Activated naive CD4-positive, alpha-beta T cell treated with anti-CD3 and anti-CD28 coated beads, Interleukin-2, amount 10 ng/mL, durations not matched to agents 7 days and 5 days (primary cell): ENCODE measurements around the gene TMEM240.
A peak's percentile ranks its signal among the peaks of the same experiment; 100 is the strongest.

ENCODE experiments used
- CTCF ChIA-PET: fragments of 350-600 bp; sonication (Branson Sonifier 250); formaldehyde crosslinking; loops from one replicate; lab custom pipeline; 2021; ENCODE audit warnings: antibody characterized with exemption; lab: Charles Lee
- DNase-seq: peaks from one replicate; pipeline ENCODE4 v3.0.0-alpha.2; 2020
- H3K27ac Mint-ChIP-seq: one replicate; pipeline ENCODE4 v1.8.0; 2021; ENCODE audit warnings: mild to moderate bottlenecking, moderate library complexity, mixed read lengths
- H3K27me3 Mint-ChIP-seq: one replicate; pipeline ENCODE4 v1.8.0; 2021; ENCODE audit warnings: mild to moderate bottlenecking, mixed read lengths
- H3K36me3 Mint-ChIP-seq: one replicate; pipeline ENCODE4 v1.8.0; 2021; ENCODE audit warnings: mixed read lengths
- H3K4me1 Mint-ChIP-seq: one replicate; pipeline ENCODE4 v1.8.0; 2021; ENCODE audit warnings: mixed read lengths
- H3K4me3 Mint-ChIP-seq: one replicate; pipeline ENCODE4 v1.8.0; 2021; ENCODE audit warnings: mild to moderate bottlenecking, moderate library complexity, mixed read lengths
- H3K9me3 Mint-ChIP-seq: one replicate; pipeline ENCODE4 v1.8.0; 2021; ENCODE audit warnings: mixed read lengths

The TMEM240 gene

DNA sequence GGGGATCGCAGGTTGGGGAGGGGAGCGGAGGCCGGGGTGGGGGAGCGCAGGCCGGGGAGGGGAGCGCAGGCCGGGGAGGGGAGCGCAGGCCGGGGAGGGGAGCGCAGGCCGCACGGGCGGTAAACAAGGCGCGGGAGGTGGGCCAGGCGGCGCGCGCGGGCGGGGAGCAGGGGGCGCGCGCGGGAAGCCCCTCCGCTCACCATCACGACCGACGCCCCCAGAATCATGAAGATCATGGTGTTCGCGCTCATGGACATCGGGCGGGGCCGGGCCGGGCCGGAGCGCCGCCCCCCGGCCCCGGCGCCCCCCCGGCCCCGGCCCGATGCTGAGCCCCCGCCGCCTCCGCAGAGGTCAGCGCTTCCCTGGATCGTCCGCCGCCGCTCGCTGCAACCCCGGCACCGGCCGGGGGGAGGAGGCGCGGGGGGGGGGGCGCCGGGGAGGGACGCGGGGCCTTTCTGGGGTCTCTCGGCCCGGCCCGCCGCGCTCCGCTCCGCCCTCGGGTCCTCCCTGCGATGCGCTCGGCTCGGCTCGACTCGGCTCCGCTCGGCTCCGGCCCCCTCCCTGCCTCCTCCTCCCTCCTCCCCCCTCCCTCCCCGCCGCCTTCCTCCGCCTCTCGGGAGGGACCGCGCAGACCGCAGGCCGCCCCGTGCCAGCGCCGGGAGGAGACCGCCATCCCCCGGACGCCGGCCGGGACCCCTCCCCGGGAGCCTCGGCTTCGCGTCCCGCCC, at the start of gene TMEM240:
TSS of gene TMEM240 (minus strand) at position 535 of the 728 bp plus-strand sequence. CDS start at position 257, 278 bp downstream.
- CTCF ChIA-PET: no interaction called here
- peak; percentile 69 for DNase-seq
- Mint-ChIP-seq H3K36me3 (peaks cover 12% of the 10 kb centered on the region), H3K4me1 (peaks cover 2% of the 10 kb centered on the region), H3K27ac (no peak within 1 kb of the TSS), H3K9me3 (no peaks in the 10 kb centered on the region), H3K4me3 (peak within 1 kb of the TSS; percentile 53), H3K27me3 (peaks cover 17% of the 10 kb centered on the region)

DNA sequence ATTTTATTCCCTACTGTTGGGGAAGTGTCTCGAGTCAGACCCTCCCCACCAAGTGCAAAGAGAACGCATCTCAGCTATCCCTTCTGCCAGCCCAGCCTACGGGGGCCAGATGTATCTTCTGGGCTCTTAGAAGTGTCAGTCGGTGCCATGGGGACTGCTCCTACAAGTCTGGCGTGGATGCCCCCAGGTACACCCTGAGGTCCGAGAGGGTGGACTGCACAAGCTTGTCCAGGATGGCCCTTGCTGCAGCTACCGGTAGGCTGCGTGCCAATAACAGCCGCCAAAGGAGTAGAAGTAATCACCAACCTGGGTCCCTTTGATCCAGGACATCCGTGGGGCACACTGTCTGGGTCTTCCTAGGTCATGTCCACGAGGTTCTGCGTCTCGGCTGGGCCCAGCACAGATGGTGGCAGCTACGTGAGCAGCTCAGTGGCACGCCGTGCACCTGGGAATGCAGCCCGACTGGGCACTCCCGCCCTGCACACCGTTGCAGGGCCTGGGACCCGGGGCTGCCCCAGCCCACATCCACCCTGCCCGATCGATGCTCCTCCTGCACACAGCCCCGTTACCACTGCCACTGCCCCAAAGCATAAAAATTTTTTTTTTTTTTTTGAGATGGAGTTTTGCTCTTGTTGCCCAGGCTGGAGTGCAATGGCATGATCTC, 43.1 kb upstream of the TMEM240 start:
- Mint-ChIP-seq H3K27me3 (peaks cover 57% of the 10 kb centered on the region), H3K4me1 (peaks cover 6% of the 10 kb centered on the region), H3K27ac (no peak overlapping the region), H3K36me3 (no peaks in the 10 kb centered on the region), H3K9me3 (no peaks in the 10 kb centered on the region), H3K4me3 (no peak overlapping the region)
- DNase-seq: no peak
- CTCF ChIA-PET: no interaction called here

DNA sequence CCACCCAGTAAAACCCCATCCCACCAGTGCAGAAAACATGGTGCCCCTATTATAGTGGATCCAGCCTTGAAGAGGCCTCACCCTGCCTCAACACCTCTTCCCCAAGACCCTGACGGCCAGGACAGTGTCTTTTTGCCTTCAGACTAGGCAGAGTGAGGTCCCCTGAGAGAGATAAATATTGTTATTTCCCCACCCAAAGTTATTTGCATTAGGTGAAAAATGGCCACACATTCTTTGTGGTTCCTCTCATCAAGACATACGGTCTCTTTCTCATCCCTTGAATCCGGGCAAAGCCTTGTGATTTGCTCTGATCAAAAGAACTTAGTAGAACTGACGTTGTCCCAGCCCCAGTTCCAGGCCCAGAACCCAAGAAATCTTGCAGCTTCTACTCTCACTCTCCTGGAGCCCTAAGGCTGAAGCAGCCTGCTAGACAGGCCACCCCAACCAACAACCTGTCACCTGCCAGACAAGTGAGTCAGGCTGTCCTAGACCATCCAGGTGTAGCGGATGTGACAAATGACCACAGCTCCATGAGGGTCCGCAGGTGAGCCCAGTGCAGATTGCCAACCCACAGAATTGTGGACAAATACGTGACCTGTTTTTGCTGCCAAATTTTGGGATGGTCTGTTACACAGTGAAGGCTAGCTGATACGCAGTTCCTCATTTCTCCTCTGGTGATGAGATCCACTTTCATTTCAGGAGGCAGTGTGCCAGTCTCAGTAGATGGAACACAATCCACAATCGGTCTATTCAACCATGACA, 42.3 kb upstream of the TMEM240 start:
- no peak for DNase-seq
- no peak overlapping the region for H3K4me3 Mint-ChIP-seq
- H3K27me3 Mint-ChIP-seq: peaks cover 62% of the 10 kb centered on the region
- no peak overlapping the region for H3K27ac Mint-ChIP-seq
- H3K9me3 Mint-ChIP-seq: no peaks in the 10 kb centered on the region
- no peaks in the 10 kb centered on the region for H3K36me3 Mint-ChIP-seq
- CTCF ChIA-PET: no interaction called here
- peaks cover 6% of the 10 kb centered on the region for H3K4me1 Mint-ChIP-seq

DNA sequence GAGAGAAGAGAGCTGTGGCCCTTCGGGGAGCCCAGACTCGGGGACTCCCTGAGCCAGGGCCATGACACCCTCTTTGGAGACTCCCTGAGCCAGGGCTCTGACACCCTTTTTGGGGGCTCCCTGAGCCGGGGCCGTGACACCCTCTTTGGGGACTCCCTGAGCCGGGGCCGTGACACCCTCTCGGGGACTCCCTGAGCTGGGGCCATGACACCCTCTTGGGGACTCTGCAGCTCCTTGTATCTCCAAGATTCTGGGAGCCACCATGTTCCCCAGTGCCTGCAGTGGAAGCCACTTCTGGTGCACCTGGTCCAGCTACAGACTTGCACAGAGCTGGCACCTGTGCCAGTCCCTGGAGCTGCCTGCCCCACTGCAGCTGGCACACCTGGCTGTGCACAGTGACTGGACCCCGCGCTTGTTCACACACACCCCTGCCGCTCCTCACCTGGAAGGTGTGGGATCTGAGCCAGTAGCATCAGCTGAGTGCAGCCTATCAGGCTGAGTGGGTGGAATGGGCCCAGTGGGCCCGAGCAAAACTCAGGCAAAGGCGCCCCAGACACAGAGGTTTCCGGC, 38.0 kb upstream of the TMEM240 start:
- Mint-ChIP-seq H3K4me1 (peaks cover 15% of the 10 kb centered on the region), H3K4me3 (no peak overlapping the region), H3K27me3 (peaks cover 59% of the 10 kb centered on the region), H3K9me3 (no peaks in the 10 kb centered on the region), H3K27ac (no peak overlapping the region), H3K36me3 (peaks cover 5% of the 10 kb centered on the region)
- DNase-seq: no peak
- CTCF ChIA-PET: interaction anchor here (1.2 kb wide), 1 partner anchor 8 kb away, joined by 3 read pairs; no protein-coding TSS in a partner anchor

DNA sequence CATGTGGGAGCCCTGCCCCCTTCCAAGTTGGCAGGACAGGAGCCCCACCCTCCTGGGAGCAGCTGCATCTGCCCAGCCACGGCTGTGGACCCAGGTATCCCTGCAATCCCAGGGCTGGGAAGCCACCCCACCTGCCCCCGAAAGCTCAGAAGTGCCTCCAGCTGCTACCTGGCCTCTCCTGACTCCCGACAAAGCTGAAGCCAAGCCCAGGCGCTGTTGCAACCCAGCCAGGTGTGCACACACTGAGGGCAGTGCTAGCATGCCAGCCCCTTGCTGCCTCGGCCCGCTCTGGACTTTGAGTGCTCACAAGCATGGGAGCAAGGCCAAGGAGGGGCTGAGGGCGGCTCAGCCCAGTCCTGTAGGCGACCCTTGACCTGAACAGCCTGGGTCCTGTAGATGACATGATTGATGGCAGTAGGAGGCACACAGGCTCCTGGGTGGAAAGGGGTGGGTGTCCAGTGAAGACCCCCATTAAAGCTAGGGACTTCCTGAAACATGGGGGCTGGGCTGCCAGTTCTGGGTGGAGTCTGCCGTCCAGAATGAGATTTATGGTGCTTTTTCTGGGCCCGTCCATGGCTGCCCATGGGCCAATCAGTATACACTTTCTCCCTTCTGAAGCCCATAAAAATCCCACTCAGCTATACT, 37.1 kb upstream of the TMEM240 start:
- no peak for DNase-seq
- peaks cover 8% of the 10 kb centered on the region for H3K36me3 Mint-ChIP-seq
- no peaks in the 10 kb centered on the region for H3K9me3 Mint-ChIP-seq
- H3K4me3 Mint-ChIP-seq: no peak overlapping the region
- H3K27me3 Mint-ChIP-seq: peaks cover 50% of the 10 kb centered on the region
- no peak overlapping the region for H3K27ac Mint-ChIP-seq
- H3K4me1 Mint-ChIP-seq: peaks cover 24% of the 10 kb centered on the region
- CTCF ChIA-PET: interaction anchor here (0.9 kb wide), 1 partner anchor 15 kb away, joined by 3 read pairs; no protein-coding TSS in a partner anchor

DNA sequence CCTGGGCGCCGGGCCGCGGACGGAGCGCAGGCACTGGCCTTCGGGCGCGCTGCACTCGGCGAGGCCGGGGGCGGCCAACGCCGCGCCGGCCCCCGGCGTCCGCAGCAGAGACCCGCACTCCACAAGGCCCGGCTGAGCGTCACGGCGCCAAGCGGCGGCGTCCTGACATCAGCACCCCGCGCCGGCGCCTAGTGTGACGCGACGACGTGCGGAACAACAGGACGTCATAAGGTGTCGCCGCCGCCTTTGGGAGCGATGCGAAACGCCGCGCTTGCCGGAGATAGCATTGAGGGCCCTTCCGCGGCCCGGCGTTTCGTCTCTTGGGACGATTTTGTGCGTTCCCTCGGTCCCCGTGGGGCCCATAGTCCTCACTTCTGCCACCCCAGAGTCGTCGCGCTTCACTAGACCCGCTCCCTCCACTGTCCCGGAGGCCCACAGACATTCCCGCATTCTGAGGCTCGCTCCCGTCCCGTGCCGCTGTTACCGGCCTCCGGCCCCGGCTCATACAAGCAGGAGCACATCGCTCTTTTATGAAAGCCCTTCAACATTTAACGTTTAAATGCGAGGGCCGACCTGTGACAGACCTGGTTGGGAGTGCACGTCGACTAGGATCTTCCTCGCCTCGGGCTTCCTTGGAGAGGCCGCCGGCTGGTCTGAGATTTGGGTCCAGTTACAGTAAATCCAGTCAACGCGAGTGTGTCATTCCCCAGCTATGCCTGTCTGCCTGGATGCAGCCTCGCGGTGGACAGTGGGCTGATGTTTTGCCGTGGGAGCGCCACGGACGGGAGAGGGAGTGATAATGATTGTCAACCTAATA, 34.5 kb upstream of the TMEM240 start, which contains the start of gene SSU72:
TSS of gene SSU72 (minus strand) at position 143 of the 817 bp plus-strand sequence. CDS start 306 bp downstream, outside the sequence.
- peak within 1 kb of the TSS; percentile 100 for H3K27ac Mint-ChIP-seq
- peaks cover 17% of the 10 kb centered on the region for H3K36me3 Mint-ChIP-seq
- H3K4me3 Mint-ChIP-seq: peak within 1 kb of the TSS; percentile 99
- peak; percentile 95 for DNase-seq
- H3K27me3 Mint-ChIP-seq: peaks cover 27% of the 10 kb centered on the region
- no peaks in the 10 kb centered on the region for H3K9me3 Mint-ChIP-seq
- CTCF ChIA-PET: no interaction called here
- peaks cover 37% of the 10 kb centered on the region for H3K4me1 Mint-ChIP-seq

DNA sequence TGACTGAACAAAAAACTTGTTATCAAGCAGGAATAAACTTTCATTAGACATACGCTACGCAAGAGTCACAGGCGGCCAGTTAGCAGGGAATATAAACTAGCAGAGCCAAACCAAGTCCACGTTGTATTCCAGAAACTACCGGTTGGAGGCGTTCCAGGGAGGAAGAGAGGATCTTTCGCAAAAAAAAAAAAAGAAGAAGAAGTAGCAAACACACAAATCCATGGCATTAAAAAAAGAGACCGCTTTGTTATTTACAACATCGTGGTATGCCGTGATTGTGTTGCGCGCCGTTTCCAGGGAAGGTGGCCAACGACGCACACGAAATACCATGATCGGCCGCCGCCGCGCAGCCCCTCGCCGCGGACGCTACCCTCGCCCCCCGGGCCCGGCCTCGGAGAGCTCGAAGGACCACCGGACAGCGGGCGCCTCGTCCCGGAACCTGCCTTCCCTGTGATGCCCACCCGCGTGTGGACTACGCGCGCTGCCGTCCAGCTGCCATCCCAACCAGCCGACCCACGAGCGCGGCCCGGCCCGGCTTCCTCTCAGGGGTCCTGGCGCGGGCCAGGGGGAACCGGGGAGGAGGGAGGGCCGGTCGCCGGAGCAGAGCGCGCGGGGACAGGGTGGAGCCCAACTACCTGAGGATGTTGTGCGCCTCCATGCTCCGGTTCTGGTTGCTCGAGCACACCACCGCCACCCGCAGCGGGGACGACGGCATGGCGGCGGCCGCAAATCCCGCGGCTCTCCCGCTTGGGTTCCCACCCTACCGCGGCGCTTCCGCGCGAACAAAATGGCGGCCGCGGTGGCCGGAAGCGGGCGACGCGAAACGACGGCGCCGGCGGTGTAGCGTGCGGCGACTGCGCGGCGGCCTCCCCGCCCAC, 33.7 kb upstream of the TMEM240 start:
- Mint-ChIP-seq H3K27me3 (peaks cover 20% of the 10 kb centered on the region), H3K9me3 (no peaks in the 10 kb centered on the region), H3K36me3 (peaks cover 17% of the 10 kb centered on the region), H3K4me3 (peak overlapping the region; percentile 99), H3K4me1 (peaks cover 42% of the 10 kb centered on the region), H3K27ac (peak overlapping the region; percentile 100)
- peak; percentile 79 for DNase-seq
- CTCF ChIA-PET: no interaction called here

DNA sequence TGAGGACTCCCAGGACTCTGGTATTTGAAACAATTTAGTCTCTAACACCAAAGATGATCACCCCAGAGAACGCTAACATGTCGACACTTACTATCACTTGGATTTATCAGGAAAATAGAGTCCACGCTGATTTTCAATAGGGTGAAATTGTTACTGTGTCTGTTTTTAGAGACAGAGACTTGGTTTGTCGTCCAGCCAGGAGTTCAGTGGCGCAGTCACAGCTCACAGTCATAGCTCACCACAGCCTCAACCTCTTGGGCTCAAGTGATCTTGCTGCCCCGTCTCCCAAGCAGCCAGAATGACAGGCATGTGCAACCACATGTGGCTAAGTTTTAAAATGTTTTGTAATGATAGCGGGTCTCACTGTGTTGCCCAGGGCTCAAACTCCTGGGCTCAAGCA, 28.9 kb upstream of the TMEM240 start:
- H3K36me3 Mint-ChIP-seq: peaks cover 37% of the 10 kb centered on the region
- no peak overlapping the region for H3K4me3 Mint-ChIP-seq
- H3K9me3 Mint-ChIP-seq: no peaks in the 10 kb centered on the region
- peaks cover 38% of the 10 kb centered on the region for H3K4me1 Mint-ChIP-seq
- no peak for DNase-seq
- no peaks in the 10 kb centered on the region for H3K27me3 Mint-ChIP-seq
- no peak overlapping the region for H3K27ac Mint-ChIP-seq
- CTCF ChIA-PET: no interaction called here

DNA sequence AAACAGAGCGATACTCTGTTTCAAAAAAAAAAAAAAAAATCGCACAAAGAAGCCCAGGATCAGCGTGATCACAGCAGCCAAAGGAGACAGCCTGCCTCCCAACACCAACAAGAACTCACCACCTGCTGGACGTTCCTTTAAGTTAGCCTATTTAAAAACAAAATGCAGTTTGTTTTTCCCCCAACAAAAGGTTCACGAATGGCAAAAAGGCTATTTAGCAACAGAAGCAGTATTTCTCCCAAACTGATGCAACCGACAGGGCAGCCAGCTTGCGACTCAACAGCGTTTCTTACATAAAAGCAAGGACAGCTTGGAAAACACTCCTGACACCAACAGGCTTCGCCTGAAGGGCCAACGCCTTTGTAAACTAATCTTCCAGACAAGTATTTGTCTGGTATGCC, 27.5 kb upstream of the TMEM240 start:
- Mint-ChIP-seq H3K9me3 (no peaks in the 10 kb centered on the region), H3K4me3 (no peak overlapping the region), H3K27ac (no peak overlapping the region), H3K36me3 (peaks cover 39% of the 10 kb centered on the region), H3K4me1 (peaks cover 29% of the 10 kb centered on the region), H3K27me3 (no peaks in the 10 kb centered on the region)
- no peak for DNase-seq
- CTCF ChIA-PET: no interaction called here

DNA sequence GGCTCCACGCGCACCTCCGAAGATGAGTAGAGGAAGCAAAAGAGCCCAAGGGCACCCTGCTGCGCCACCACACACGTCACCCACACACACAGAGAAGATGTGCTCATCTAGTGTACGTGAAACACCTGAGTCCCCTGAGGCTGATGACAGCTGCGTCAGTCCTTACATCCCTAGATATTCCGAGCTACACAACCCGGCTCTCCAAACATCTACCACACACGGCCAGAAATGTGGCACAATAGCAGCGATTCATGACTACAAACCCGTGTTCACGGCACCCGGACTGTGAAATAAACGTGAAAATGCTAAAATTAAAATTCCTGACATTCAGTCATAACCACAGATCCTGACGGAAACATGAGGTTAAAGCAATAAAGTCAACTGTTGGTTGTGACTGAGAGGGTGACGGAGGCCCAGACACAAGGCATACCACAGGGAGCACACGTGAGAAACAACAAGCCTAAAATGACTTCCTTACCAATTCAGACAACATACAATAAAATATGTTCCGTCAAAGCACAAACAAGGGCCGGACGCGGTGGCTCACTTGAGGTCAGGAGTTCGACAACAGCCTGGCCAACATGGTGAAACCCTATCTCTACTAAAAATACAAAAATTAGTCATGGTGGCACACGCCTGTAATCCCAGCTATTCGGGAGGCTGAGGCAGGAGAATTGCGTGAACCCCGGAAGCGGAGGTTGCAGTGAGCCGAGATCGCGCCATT, 26.9 kb upstream of the TMEM240 start:
- Mint-ChIP-seq H3K4me1 (peaks cover 24% of the 10 kb centered on the region), H3K9me3 (no peaks in the 10 kb centered on the region), H3K27ac (no peak overlapping the region), H3K4me3 (no peak overlapping the region), H3K27me3 (no peaks in the 10 kb centered on the region), H3K36me3 (peaks cover 40% of the 10 kb centered on the region)
- CTCF ChIA-PET: no interaction called here
- DNase-seq: no peak

DNA sequence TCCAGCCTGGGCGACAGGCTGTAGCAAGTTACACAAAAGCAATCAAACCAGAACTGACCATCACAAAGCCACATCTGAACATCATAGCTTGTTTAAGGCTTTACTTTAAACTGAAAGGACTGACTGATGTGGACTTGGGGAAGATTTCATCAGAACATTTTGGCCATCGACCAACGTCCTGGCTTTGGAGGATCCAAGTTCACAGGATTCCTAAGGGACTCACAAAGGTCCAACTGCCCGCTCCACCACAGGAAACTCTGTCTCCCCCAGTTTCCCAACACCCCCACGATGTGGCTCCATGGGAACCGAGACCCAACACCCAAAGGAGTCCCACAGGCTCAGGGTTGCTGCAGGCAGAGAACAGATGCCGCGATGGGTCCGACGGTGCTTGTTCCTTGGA, 24.9 kb upstream of the TMEM240 start:
- Mint-ChIP-seq H3K36me3 (peaks cover 48% of the 10 kb centered on the region), H3K27me3 (no peaks in the 10 kb centered on the region), H3K4me3 (no peak overlapping the region), H3K27ac (no peak overlapping the region), H3K4me1 (peaks cover 16% of the 10 kb centered on the region), H3K9me3 (no peaks in the 10 kb centered on the region)
- CTCF ChIA-PET: no interaction called here
- DNase-seq: no peak

DNA sequence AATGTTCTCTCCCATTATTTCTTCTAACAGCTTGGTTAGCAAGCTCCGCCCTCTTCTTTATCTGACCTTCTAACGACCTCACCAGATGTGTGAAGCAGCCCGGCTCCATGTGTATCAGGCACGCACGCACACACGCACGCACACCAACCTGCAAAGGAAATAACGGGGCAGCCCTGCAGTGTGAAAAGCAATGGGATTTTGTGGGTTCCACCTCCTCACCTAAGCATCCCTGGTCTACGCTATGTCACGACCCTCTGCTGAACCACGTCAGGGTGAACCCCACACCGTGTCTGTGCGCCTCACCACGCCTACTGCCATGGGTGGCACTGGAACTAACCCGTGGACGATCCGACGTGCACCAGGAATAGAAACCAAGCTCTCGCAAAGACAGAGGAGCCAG, 23.8 kb upstream of the TMEM240 start:
- H3K36me3 Mint-ChIP-seq: peaks cover 49% of the 10 kb centered on the region
- CTCF ChIA-PET: no interaction called here
- H3K4me3 Mint-ChIP-seq: no peak overlapping the region
- H3K27me3 Mint-ChIP-seq: no peaks in the 10 kb centered on the region
- H3K9me3 Mint-ChIP-seq: no peaks in the 10 kb centered on the region
- no peak for DNase-seq
- no peak overlapping the region for H3K27ac Mint-ChIP-seq
- peaks cover 7% of the 10 kb centered on the region for H3K4me1 Mint-ChIP-seq
